ENCODE measurements around the gene DOCK3.
"Not testable (repeated sequence)": the region's sequence is repeated elsewhere in the genome, so short reads cannot be mapped to it uniquely, and the experiment has no call there.

DOCK3 gene

GRCh38 chr3:51362476-51362875 is 687.7 kb downstream of the DOCK3 start:
- DNase-seq (ENCODE audit: low read depth): no peak

- DNase-seq (ENCODE audit: low read depth): not testable (repeated sequence)
These were observed 693.5 kb downstream of the DOCK3 start for GRCh38 chr3:51368276-51368675.

GRCh38 chr3:51371943-51372557 is 697.3 kb downstream of the DOCK3 start:
- no peak for DNase-seq (ENCODE audit: low read depth)

DNA sequence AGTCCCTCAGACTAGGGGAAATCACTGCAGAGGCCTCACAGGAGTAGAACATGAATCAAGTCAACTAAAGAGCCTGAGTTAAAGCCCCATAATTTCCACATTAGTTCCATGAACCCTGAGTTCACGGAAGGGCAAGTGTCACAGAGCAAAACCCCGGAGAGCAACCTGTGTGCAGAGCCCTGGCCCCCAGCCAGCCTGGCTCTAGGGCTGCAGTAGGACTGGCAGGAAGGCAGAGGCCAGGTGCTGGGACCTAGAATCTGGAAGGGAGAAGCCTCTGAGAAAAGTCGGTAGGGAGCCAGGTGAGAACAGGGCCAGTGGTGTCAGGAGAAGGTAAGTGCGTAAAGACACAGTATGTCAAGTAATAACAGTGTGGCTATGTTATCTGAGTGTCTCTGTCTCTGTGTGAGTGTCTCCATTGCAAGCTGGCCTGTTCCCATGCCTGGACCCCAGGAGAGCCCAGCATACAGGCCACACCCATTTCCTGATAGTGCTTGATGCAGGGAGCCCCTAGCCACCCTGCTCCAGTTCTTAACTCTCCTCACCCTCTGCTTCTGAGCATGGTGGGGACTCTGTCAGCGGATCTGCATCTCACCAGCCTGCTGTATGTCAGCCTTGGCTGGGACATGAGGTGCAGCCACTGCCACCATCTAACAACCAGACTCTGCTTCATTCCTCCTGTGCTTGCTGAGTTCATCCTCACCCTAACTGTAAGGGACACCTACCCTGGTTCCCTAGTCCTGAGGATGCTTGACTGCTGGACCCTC is 699.1 kb downstream of the DOCK3 start:
- no peak for DNase-seq (ENCODE audit: low read depth)

GRCh38 chr3:51374456-51374855 is 699.7 kb downstream of the DOCK3 start:
- DNase-seq (ENCODE audit: low read depth): no peak

- no peak for DNase-seq (ENCODE audit: low read depth)
These were observed 700.4 kb downstream of the DOCK3 start for GRCh38 chr3:51375136-51375535.

- no peak for DNase-seq (ENCODE audit: low read depth)
These were observed 700.8 kb downstream of the DOCK3 start for GRCh38 chr3:51375571-51375970.

- no peak for DNase-seq (ENCODE audit: low read depth)
These were observed 703.3 kb downstream of the DOCK3 start for GRCh38 chr3:51378065-51378464.

GRCh38 chr3:51378726-51379125 is 704.0 kb downstream of the DOCK3 start:
- no peak for DNase-seq (ENCODE audit: low read depth)

DNA sequence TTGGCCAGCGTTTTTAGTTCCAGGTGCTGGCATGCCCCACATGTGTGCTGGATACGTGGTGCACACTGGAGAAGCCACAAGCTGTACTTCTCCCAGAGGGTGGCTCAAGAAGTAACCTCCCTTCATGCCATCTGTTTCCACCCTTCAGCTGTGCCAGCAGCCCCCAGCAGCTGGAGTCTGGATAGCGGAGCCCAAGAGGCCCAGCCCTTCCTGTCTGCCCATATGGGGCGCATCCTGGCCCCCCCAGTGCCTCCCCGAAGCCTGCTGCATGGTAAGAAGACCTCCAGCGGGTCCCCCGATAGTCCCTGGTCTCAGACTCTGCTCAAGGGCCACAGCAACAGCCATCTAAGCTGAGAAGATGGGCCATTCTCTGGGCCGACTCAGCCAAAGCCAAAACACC is 704.6 kb downstream of the DOCK3 start:
- no peak for DNase-seq (ENCODE audit: low read depth)

DNA sequence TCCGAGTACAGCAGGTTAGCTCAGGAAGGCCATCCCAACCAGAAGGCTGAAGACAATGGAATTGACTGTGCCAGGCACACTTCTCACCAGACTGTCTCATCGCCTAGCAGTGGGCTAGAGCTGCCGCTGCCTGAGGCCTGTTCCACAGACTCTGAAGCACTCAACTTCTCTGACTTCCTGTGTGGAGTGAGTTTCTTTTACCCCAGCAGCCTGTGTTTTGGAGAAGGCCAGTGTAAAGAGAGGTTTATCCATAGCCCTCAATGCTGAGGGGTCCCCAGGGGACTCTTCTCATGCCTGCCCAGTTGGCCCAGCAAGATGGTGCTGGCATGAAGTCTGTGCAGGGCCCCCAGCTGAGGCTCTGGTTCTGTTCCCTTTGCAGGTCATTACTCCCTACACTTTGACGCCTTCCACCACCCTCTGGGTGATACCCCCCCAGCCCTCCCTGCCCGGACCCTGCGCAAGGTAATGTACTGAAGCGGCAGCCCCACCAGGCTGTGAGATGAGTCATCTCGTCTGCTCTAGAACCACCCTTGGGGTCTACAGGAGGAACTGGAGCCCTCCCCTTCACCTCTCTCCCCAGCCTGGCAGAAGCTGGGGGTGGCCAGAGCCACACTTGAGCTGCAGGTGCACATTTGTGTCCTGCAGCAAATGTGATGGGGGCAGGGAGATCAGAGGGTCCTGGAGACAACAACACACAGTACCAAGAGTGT is 705.2 kb downstream of the DOCK3 start:
- DNase-seq (ENCODE audit: low read depth): no peak

DNA sequence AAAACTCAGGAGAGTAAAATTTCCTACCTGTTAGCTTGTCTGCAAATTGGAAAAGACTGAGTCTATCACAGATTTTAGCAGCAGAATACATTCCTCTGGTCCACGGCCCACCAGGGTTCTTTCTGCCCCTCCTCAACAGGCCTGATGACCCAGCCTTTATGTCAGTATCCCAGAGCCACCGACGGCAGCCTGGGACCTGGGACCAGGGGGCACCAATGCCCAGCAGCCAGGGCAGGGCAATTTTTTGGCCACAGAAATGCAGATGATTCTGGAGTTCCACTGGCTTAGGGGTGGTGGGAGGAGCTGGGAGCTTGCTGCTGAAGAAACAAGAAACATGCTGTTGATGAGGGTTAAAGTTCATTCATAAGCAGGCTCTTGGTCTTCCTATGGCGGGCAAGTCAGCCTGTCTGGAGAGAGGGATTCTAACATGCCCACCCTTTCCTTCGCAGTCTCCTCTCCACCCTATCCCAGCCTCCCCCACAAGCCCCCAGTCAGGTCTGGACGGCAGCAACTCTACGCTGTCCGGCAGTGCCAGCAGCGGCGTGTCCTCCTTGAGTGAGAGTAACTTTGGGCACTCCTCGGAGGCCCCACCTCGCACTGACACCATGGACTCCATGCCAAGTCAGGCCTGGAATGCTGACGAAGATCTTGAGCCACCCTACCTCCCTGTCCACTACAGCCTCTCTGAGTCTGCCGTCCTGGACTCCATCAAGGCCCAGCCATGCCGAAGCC is 706.0 kb downstream of the DOCK3 start:
- DNase-seq (ENCODE audit: low read depth): no peak

DNA sequence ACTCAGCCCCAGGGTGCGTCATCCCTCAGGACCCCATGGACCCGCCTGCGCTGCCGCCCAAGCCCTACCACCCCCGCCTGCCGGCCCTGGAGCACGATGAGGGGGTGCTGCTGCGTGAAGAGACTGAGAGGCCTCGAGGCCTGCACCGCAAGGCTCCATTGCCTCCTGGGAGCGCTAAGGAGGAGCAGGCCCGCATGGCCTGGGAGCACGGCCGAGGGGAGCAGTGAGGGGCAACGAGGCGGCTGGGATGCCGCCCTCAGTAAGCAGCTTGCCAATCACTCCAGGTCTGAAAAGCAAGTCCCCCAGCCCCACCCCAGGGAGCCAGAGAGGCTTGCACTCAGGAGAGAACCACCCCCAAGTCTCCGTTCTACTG is 706.6 kb downstream of the DOCK3 start:
- no peak for DNase-seq (ENCODE audit: low read depth)

GRCh38 chr3:51382076-51382745 is 707.5 kb downstream of the DOCK3 start:
- DNase-seq (ENCODE audit: low read depth): no peak

GRCh38 chr3:51382947-51383578 is 708.3 kb downstream of the DOCK3 start:
- DNase-seq (ENCODE audit: low read depth): no peak

- no peak for DNase-seq (ENCODE audit: low read depth)
These were observed 709.5 kb downstream of the DOCK3 start for GRCh38 chr3:51384055-51384725.

DNA sequence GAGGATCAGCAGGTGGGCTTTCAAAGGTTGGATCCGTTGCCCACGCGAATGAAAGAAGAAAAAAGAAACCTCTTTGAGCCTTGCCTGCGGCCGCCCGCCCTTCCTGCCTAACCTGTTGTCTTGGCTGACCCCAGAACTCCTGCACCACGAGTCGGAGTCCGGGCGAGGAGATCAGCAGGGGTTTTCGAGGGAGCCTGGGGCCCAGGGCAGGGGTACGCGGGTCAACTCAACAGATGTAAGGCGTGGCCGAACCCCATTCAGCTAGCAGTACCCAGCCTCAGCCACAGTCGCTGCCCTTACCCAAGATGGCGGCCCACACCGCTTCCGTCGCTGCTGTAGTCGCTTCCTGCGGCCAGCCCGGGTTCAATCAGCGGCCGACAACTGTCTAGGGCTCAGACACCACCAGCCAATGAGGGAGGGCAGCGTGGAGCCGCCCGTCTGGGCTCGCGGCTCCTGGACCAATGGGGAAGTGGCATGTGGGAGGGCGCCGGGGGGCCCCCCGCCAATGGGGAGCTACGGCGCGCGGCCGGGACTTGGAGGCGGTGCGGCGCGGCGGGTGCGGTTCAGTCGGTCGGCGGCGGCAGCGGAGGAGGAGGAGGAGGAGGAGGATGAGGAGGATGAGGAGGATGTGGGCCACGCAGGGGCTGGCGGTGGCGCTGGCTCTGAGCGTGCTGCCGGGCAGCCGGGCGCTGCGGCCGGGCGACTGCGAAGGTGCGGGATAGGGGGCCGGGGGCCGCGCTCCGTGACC is 710.2 kb downstream of the DOCK3 start, which contains the start of gene MANF:
TSS of gene MANF (plus strand) at position 566 of the 748 bp plus-strand sequence. CDS start at position 618, 52 bp downstream.
- DNase-seq (ENCODE audit: low read depth): peak; percentile 90

GRCh38 chr3:51385621-51386091 is 710.9 kb downstream of the DOCK3 start:
- DNase-seq (ENCODE audit: low read depth): no peak

DNA sequence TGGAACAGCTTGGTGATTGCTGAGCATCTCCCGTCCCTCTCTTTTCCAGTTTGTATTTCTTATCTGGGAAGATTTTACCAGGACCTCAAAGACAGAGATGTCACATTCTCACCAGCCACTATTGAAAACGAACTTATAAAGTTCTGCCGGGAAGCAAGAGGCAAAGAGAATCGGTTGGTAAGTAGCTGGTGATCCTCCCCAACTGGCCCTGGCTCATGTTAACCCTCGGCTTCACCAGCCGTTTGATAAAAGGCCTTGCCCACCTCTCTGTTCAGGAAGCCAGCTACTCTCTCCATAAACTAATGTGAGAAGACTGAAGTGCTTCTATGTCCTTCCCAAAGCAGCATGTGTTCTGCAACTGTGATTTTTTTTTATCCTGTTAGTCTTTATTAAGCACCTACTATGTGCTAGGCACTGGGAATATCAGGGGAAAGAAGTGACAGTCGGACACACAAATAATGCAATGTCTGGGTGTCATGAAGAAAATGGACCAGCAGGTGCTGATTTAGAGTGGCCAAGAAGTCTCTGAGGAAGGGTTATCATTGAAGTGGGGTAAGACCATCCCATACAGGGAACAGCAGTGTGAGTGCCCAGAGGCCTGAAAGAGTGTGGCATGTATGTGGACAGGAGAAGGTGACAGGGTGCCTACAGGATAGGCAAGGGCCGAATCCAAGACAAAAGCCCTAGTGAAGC is 711.6 kb downstream of the DOCK3 start:
- no peak for DNase-seq (ENCODE audit: low read depth)
